NCI-H2081 treated with DMSO at 0.1 percent for 48 hours (cell line): ENCODE results near the gene PLD4.
"Not testable (repeated sequence)": the region's sequence is repeated elsewhere in the genome, so short reads cannot be mapped to it uniquely, and the experiment has no call there.

ENCODE experiments used
- DNase-seq: peaks from one replicate; lab custom pipeline; 2025; lab: John Stamatoyannopoulos, UW

PLD4 gene, protein sequence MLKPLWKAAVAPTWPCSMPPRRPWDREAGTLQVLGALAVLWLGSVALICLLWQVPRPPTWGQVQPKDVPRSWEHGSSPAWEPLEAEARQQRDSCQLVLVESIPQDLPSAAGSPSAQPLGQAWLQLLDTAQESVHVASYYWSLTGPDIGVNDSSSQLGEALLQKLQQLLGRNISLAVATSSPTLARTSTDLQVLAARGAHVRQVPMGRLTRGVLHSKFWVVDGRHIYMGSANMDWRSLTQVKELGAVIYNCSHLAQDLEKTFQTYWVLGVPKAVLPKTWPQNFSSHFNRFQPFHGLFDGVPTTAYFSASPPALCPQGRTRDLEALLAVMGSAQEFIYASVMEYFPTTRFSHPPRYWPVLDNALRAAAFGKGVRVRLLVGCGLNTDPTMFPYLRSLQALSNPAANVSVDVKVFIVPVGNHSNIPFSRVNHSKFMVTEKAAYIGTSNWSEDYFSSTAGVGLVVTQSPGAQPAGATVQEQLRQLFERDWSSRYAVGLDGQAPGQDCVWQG

DNA sequence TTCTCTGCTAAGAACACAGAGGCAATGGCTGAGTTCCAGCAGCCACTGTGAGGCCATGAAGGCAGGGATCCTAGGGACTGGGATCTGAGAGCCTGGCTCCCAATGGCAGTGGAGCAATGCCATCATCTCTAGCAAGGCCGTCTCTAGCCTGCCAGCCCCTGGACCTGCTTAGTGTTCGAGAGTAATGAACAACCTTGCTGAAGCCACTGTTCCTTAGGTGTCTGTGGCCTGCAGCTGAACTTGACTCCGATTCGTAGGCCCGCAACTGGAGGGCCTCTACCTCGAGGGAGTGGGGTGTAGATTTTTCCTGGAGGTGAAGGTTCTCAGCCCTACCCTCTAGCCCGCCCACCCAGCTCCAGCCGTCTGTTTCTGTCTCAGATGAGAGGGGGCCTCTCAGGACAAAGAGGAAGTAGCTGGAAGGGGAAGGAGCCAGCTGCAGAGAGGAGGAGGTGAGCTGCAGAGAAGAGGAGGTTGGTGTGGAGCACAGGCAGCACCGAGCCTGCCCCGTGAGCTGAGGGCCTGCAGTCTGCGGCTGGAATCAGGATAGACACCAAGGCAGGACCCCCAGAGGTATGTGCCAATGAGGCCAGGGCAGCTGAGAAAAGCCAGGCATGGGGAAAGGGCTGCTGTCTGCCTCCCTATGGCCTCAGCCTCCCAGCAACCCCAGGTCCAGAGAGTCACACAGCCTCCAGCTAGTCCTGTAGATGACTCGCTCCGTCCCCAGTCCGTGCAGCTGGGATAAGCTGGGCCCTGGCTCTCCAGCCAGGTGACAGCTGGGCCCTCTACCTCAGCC, at the start of gene PLD4:
Gene PLD4 (plus strand): TSS at position 459 of the 793 bp plus-strand sequence. CDS start 2,262 bp downstream, outside the sequence.
- DNase-seq = no peak

DNA sequence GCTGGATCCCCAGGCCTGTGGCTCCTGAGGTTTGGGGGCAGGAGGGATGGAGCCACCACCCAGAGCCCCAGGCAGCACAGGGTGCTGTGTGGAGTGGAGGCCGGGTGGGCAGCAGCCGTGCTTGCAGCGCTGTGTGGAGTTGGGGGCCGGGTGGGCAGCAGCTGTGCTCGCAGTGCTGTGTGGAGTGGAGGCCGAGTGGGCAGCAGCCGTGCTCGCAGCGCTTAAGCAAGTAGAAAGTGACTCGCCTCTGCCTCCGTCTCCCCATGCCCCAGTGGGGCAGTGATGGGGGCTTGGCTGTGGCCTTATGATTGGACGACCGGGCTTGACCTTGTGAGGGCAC, 49.3 kb upstream of the PLD4 start:
- no peak for DNase-seq

DNA sequence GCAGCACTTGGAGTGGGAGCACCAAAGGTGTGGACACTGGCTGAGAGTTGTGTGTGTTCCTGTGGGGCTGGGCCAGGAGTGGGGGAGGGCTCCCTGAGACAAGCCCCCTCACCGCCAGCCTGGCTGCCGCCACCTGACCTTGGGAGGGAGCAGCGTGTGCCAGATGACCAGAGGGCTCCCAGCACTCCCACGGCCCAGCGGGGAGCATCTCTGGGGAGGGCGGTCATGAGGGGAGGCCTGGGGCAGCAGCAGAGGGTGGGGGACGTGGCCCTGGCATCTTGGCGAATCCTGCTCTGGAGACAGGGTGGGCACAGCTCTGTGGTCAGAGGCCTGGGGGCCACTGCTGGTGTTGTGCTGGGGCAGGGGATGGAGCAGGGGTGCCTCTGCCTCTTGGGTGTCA, 48.9 kb upstream of the PLD4 start:
- DNase-seq = no peak

DNA sequence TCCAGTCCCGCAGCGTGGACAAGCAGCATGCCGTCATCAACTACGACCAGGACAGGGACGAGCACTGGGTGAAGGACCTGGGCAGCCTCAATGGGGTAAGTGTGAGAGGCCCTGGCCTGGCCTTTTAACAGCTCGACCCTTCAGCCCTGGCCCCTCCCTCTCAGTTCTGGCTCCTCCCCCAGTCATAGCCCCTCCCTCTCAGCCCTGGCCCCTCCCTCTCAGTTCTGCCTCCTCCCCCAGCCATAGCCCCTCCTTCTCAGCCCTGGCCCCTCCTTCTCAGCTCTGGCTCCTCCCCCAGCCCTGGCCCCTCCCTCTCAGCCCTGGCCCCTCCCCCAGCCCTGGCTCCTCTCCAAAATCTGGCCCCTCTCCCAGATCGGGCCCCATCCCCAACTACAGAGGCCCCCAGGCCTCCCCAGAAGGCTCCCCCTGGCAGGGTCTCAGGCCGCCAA, 48.4 kb upstream of the PLD4 start:
- DNase-seq = no peak

DNA sequence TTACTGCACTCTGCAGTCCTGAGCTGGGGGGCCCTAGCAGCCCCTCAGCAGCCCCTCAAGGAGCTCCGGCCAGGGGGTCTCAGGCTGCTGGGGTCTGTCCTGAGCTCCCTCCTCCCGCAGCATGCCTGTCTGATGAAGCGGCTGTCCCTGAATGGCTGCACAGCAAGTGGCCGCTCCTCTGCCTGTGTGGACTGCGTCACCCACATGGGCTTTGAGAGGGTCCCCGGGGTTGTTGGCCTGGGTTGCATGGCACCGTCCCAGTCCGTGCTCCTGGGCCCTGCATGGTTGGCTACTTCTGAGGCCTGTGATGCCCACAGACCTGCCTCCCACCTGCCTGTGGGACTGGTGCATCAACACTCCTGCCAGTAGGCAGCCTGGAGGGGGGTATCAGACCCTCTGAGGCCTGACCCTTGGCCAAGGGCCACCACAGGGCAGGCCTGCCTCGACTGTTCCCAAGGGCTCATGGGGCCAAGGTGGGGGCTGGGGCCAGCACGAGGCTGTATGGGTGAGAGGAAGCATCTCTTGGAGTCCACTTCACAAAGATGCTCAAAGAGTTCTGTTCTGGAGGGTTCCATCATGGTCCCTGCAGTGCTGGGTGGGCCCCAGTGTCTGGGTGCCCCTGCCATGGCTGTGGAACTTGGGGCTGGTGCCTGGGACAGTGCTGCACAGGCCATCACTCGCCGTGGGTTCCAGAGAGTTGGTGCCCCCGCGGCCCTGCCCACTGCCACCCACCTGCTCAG, 47.4 kb upstream of the PLD4 start:
- no peak for DNase-seq

DNA sequence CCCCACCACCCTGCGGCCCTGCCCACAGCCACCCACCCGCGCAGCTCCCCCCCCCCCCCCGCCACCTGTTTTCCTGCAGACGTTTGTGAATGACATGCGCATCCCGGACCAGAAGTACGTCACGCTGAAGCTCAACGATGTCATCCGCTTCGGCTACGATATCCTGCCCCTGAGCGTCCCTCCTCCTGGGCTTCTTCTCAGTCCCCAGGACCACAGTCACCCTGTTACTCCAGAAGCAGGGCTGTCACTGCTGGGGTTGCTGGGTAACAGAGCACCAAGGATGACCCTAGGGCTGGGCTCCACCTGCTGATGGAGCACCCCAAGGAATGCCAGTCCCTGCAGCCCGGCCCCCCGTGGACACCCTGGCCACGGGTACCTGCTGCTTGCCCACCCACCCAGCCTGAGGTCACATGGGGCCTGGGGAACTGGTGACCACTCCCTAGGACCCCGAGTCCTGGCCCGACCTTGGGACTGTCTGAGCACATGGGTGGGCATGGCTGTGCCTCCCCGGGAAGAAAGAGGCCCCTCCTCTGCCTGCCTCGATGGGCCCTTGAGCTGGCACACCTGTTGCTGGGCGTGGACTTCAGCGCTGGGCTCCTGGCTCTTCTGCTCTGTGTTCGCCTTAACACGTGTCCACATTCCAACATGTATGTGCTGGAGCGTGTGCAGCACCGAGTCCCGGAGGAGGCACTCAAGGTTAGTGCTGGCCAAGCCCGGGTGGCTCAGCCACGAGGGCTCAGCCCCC, 46.7 kb upstream of the PLD4 start:
- DNase-seq = no peak

DNA sequence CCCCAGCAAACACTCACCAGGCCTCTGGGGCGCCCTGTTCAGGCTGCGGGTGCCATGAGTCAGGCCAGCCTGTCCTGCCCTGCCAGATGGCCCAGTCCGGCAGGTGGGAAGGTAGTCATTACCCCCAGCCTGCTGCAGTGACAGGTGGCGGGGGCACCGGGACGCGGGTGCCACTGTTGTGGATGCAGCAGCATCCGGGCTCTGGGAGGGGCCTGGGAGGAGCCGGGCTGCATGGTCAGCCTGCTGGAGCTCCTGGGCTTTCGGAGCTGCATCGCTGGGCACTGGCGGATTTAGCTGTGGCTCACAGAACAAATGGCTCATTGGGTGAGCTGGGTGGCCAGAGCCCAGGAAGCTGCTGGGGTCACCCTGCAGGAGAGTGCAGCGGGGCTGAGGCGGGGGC, 46.1 kb upstream of the PLD4 start:
- no peak for DNase-seq

DNA sequence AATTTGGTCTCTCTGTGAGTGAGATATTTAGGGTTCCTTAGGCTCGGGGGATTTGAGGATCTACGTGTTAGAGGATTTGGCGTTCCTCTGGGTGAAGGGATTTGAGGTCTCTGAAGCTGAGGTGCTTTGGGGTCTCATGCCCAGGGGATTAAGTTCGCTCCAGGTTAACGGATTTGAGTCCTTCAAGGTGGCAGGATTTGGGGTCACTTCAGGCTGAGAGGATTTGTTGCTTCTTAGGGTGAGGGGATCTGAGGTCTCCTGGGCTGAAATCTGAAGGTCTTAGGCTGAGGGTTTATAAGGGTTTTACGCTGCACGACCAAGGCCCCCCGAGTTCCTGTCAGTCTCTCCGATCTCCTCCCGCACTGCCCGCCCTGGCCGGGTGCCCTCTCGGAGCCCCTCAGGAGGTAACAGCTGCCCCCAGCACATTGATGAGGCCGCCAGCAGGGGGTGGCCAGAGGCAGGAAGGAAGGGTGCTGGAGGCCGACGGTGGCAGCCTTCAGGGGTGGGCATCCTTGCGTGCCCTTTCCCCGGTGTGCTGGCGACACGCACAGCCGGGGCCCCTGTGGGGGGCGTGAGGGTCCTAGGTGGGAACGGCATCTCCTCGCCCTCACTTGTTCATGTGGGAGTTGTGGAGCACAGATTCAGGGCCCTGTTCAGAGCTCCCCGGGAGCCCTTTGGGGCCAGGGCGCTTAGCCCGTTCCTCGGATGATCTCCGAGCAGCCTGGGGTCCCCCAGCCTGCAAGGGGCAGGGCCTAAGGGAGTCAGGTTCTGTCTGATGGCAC, 45.3 kb upstream of the PLD4 start:
- no peak for DNase-seq

DNA sequence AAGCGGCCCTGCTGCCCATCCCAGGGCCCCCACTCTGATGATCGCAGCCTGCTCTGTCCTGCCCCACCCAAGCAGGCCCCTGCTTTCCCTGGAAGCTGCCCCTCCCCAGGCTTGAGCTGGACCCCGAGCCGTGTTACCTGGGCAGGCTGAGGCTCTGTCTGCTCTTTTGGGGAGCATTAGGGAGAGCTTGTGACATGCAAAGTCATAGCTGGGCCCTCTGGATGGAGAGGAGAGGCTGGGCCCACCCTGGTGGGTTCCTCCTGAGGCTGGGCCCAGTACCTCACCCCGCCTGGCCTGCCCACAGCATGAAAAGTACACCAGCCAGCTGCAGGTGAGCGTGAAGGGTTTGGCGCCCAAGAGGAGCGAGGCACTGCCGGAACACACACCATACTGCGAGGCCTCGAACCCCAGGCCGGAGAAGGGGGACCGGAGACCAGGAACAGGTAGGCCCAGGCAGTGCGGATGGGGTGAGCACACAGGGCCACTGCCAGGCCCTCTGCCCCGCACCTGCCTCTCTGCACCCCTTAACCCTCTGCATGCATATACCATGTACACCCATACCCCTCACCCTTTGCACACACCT, 44.6 kb upstream of the PLD4 start:
- no peak for DNase-seq

DNA sequence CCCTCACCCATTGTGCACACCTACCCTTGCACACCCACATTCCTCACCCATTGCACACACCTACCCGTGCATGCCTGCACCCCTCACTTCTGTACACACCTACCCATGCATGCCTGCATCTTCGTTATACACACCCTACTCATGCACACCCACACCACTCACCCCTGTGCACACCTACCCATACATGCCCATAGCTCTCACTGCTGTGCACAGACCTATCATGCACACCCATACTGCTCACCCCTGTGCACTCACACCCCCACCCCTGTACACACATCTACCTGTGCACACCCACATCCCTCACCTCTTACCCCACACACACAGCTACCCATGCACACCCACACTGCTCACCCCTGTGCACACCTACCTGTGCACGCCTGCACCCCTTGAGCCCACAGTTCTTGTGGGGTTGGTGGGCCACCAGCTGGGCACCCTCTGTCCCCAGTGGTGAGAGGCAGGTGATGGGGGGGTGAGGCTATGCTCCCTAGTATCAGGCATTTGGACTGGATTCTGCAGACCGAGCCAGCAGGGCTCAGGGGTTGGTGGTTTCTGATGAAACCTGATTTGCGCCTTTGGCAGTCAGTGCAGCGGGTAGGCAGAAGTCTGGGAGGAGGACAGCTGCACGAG, 44.0 kb upstream of the PLD4 start:
- no peak for DNase-seq

DNA sequence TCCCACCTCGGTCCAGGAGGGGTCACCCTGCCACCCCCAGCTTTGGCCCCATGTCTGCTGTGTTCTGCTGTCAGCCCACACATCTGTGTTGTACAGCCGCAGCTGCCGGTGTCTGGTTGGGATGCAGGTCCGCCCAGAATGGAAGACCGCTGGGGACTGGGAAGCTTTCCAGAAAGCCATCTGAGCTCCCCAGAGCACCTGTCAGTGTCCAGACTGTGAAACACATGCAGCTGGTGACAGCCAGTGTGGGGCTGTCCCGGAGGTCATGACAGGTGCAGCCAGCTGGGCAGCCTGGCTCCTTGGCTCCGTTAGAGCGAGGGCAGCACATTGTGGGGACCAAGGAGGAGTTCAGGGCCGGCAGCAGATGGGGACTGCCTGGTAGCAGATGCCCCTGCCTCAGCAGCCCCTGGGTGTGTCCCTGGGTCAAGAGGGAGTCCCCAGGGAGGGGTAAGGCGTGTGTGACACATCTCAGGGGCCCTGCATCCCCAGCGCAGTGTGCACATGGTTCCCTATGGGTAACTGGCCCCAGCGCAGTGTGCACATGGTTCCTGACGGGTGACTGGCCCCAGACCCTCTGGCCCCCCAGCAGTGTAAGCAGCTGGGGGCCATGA, 43.2 kb upstream of the PLD4 start:
- DNase-seq = peak; percentile 78

DNA sequence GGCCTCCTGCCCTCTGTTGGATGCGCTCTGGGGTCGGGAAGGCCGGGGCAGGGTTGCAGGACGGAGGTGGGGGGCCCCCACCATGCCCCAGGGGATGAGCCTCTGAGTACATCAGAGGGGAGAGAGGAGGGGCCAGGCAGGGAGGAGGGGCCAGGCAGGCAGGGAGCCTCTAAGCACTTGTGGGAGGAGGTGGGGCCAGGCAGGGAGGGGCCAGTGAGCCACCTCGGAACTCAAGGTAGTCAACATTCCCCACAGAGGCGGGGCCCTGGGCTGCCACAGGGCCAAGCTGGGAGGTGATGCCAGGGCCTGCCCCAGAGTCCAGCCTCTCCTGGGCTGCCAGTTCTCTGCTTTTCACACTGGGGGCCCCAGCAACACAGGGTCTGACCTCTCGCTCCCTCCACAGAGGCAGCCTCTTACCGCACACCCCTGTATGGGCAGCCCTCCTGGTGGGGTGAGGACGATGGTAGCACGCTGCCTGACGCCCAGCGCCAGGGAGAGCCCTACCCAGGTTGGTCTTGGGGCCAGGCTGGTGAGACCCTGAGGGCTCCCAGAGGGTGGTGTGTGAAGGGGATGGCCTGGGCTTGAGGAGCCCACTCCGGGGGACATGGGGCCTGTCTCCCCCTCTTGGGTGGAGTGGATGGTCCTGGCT, 42.2 kb upstream of the PLD4 start:
- no peak for DNase-seq

DNA sequence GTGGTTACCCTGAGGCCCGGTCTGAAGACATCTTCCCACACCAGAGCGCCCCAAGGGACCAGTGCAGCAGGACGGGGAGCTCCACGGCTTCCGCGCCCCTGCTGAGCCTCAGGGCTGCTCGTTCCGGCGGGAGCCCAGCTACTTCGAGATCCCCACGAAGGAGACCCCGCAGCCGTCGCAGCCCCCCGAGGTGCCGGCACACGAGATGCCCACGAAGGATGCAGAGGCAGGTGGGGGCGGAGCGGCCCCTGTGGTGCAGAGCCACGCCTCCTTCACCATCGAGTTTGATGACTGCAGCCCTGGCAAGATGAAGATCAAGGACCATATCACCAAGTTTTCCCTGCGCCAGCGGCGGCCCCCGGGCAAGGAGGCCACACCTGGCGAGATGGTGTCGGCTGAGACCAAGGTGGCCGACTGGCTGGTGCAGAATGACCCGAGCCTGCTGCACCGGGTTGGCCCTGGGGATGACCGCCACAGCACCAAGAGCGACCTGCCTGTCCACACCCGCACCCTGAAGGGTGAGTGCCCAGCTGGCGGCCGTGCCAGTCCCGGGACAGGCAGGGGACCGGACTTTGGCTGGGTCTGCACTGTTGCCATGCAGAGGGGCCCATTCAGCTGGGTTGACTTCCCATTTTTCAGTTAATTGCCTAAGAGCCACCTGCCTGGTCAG, 41.6 kb upstream of the PLD4 start:
- DNase-seq = no peak

DNA sequence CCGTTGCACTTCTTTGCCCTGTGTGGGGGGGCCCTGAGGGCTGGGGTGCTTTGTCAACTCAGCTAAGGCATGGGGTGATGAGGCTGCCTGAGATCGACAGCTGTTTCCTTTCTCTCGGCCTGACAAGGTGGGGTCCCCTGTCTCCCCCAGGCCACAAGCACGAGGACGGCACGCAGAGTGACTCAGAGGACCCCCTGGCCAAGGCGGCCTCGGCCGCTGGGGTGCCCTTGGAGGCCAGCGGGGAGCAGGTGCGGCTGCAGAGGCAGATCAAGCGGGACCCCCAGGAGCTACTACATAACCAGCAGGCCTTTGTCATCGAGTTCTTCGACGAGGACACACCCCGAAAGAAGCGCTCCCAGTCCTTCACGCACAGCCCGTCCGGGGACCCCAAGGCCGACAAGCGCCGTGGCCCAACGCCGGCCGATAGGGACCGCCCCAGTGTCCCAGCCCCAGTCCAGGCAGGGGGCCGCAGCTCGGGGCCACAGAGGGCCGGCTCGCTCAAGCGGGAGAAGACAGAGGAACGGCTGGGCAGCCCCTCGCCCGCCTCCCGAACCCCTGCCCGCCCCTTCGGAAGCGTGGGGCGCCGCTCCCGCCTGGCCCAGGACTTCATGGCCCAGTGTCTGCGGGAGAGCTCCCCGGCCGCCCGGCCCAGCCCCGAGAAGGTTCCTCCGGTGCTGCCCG, 40.9 kb upstream of the PLD4 start:
- no peak for DNase-seq

DNA sequence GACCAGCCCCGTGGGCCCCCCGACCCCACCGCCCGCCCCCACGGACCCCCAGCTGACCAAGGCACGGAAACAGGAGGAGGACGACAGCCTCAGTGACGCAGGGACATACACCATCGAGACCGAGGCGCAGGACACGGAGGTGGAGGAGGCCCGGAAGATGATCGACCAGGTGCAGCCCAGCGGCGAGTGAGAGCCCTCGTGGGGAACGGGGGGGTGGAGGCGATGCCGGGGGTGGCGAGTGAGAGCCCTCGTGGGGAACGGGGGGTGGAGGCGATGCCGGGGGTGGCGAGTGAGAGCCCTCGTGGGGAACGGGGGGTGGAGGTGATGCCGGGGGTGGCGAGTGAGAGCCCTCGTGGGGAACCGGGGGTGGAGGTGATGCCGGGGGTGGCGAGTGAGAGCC, 40.3 kb upstream of the PLD4 start:
- DNase-seq = not testable (repeated sequence)

DNA sequence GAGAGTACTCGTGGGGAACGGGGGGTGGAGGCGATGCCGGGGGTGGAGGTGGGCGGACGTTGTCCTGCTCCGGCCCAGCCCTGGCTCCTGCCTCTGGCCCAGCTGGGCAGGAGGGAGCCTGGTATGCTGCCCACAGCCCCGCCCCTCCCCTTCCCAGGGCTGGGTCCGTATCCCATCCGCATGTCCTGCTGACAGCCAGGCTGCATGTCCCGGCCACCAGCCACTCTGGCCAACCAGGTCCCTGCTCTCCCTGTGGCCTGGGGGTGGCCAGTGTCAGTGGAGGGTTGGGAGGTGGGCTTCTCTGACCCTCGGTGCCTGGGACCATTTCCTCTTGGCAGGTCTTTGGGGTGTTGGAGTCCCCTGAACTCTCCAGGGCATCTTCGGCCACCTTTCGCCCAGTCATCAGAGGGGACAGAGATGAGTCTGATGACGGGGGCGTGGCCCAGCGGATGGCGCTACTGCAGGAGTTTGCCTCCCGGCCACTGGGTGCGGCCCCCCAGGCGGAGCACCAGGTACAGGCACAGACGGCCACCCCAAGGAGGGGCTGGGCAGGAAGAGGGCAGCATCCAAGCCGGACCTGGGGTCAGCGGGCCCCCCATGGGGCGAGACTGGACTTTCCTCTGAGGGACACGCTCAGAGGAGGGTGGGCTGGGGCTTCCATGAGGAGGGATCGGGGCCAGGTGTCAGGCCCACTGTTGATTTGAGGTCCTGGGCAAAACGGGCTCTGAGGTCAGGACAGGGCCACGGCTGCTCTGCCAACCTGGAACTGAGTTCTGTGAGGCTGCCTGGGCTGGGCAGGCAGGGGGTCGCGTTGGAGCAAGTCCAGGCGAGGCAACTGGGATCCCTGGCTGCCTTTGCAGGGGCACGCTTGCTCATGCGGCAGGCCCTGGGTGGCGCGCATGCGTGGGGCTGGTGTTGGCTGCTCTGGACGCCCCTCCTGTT, 39.4 kb upstream of the PLD4 start:
- no peak for DNase-seq
